Stimulated activated effector memory CD8-positive, alpha-beta T cell treated with anti-CD3 and anti-CD28 coated beads, Interleukin-12 subunit alpha, Interleukin-12 subunit beta, amount 100 ng/mL, for 72 hours (primary cell): Measurements from ENCODE around the gene ANK3.

Experiments used
- ATAC-seq: fragments of 150-1000 bp; cut with Tn5 transposase; 2 replicates; pipeline ENCODE4 v1.10.0; 2021
- DNase-seq, 2 donors: peaks; one replicate each; pipeline ENCODE4 v3.0.0; 2021 to 2022; ENCODE audit warnings: low spot score in 2 of 2
- H3K27ac Mint-ChIP-seq: one replicate; pipeline ENCODE4 v1.8.0; 2022; ENCODE audit warnings: mild to moderate bottlenecking, mixed read lengths
- H3K36me3 Mint-ChIP-seq: one replicate; pipeline ENCODE4 v1.8.0; 2022; ENCODE audit warnings: mild to moderate bottlenecking, mixed read lengths
- H3K4me1 Mint-ChIP-seq: one replicate; pipeline ENCODE4 v1.8.0; 2022; ENCODE audit warnings: mixed read lengths
- H3K4me3 Mint-ChIP-seq: one replicate; pipeline ENCODE4 v1.8.0; 2022; ENCODE audit warnings: mild to moderate bottlenecking, mixed read lengths
- H3K9me3 Mint-ChIP-seq: one replicate; pipeline ENCODE4 v1.8.0; 2022; ENCODE audit warnings: mixed read lengths

The ANK3 gene

DNA sequence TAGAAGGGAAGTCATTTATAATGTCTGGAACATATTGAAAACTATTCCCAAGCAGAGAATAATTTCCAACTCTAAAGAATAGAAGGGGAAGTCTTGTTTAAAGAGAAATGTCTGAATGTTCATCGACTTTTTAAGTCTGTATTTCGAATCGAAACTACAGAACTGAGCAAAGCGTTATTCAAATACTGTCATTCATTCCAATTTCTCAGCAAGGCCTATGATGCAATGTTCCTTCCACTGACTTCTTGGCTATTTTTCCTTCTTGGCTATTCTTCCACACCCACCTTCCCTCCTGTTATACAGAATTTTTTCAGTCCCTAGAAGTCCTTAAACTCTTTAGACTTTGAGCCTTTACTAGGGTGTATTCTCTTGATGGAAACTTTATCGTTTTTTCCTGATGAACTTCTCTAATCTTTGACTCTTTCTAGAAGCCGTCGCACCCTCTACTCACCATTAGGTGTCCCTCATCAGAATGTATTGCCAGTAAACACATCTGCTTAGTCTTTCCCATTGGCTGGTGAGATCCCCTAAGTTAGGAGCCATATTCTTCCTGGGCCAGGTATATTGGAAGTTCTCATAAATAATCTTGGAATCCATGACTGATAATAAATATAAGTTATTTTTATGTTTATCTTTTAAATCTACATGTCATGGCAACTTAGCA, 247.6 kb downstream of the ANK3 start:
- H3K4me3 Mint-ChIP-seq, result no peak overlapping the region
- DNase-seq (no peak), ATAC-seq (no peak)
- H3K9me3 Mint-ChIP-seq, result no peaks in the 10 kb centered on the region
- H3K4me1 Mint-ChIP-seq, result no peaks in the 10 kb centered on the region
- H3K27ac Mint-ChIP-seq, result no peak overlapping the region
- H3K36me3 Mint-ChIP-seq, result no peaks in the 10 kb centered on the region

DNA sequence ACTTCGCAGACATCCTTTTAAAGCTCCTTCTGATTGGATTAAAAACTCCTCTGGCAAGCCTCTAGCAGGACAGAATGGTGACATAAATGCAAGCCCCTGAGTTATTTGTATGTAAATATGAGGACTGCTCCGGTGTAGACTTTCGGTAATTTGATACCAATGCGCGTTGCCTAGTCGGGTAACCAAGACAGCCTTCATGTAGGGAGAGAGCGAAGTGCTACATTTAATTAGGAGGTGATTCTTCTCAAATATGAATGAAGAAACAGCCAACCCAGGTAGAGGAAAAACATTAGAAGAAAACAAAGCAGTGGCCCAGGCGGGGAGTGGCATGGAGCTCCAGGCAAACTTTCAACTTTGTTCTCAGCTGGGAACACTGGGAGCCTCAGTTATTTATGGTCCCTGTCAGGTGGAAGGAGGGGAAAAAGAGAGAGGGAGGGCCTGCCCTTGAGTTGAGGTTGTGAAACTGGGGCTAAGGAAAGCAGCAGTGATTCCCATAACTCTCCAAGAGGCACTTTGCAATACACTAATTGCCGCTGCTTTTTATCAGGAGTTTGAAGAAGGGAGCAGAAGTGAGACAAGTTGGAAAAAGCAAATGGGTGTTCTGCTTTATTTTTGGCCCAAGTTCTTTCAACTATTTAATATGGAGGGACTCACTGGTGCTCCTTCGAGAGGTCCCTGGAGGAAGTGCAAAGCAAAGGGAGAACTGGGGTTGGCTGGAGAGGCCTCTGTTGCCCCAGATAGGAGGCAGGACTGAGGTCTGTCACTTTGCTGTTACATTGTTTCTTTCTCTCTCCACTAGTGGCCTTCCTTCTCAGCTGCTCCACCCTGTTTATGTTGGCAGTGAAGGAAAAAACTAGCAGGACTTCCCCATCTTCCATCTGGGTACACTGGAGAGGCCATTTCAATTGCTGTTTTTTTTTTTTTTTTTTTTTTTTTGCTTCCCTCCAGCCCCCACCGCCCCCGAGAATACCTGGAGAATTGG, 248.7 kb downstream of the ANK3 start:
- DNase-seq, result no peak
- no peaks in the 10 kb centered on the region for H3K36me3 Mint-ChIP-seq
- H3K27ac Mint-ChIP-seq, result no peak overlapping the region
- no peaks in the 10 kb centered on the region for H3K9me3 Mint-ChIP-seq
- H3K4me1 Mint-ChIP-seq, result no peaks in the 10 kb centered on the region
- no peak overlapping the region for H3K4me3 Mint-ChIP-seq
- no peak for ATAC-seq

DNA sequence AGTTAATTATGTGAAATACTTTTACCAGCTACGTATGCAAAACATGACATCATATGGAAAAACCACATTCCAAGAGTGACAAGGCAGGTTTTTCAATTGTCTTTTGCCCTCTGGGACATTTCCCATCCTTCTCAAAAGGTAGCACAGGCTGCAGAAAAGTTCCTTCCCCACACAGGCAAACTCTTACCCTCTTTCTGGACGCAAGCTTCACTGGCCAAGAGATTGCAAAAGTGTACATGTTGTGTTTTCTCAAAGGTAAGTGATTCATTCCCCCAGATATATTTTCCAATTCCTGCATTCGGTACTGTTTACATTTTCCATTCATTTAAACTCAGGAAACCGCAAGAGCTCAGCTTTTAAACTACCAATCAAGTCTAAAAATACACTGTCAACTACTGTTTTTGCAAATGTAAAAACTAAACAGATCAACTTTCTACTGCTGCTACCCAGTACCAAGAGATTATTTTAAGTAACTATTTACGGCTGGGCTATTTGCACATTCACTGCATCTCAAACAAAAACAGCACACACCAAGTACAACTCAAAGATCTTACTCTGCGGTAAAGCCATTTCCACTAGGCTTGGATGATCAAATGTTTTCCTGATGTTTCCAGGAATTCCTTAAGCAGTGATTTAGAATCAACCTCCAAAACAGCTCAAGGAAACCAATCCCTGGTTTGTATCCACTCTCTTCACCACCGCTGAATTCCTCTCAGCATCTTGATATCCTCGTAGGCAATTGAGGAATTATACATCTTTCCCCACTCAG, 249.7 kb downstream of the ANK3 start:
- DNase-seq, result no peak
- no peak overlapping the region for H3K4me3 Mint-ChIP-seq
- H3K36me3 Mint-ChIP-seq, result no peaks in the 10 kb centered on the region
- peaks cover 2% of the 10 kb centered on the region for H3K4me1 Mint-ChIP-seq
- no peak overlapping the region for H3K27ac Mint-ChIP-seq
- H3K9me3 Mint-ChIP-seq, result no peaks in the 10 kb centered on the region
- no peak for ATAC-seq

DNA sequence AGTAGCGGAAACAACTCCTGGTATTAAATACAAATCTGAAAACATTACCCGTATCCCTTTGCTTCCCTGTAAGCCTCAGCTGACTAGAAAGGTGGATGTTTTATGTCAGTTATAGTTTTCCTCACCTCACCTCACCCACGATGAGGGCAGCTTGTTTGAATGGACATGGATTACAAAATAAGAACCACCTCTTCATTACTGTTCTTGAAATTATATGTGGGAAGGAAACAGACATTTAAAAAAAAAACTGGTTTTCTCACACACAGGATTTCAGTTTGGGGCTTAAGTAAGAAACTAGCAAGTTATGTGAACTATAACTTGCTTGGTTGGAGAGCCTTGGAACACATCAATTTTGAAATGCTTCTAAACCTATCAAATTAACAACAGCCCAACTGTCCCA, 250.4 kb downstream of the ANK3 start:
- no peak for ATAC-seq
- H3K4me3 Mint-ChIP-seq, result no peak overlapping the region
- no peak for DNase-seq
- peaks cover 5% of the 10 kb centered on the region for H3K4me1 Mint-ChIP-seq
- H3K36me3 Mint-ChIP-seq, result no peaks in the 10 kb centered on the region
- no peaks in the 10 kb centered on the region for H3K9me3 Mint-ChIP-seq
- no peak overlapping the region for H3K27ac Mint-ChIP-seq

DNA sequence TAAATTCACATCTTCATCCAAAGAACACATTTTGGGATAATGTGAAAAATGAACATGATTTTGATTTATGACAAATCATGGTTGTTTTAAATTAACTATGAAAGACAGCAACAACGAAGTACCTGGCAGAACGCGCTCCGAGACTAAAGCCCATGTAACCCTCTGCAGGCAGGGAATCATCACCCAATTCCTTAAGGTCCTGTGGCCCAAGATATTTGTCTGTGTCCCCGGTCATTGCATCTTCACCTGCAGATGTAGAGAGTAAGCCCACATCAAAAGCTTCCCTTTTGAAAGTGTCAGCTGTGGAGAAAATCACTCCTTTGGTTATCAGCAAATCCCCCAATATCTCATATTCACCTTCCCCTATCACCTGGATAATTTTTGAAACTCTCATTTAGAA, 250.8 kb downstream of the ANK3 start:
- DNase-seq, result no peak
- H3K4me1 Mint-ChIP-seq, result peaks cover 5% of the 10 kb centered on the region
- no peaks in the 10 kb centered on the region for H3K9me3 Mint-ChIP-seq
- no peak overlapping the region for H3K27ac Mint-ChIP-seq
- no peaks in the 10 kb centered on the region for H3K36me3 Mint-ChIP-seq
- H3K4me3 Mint-ChIP-seq, result no peak overlapping the region
- no peak for ATAC-seq

DNA sequence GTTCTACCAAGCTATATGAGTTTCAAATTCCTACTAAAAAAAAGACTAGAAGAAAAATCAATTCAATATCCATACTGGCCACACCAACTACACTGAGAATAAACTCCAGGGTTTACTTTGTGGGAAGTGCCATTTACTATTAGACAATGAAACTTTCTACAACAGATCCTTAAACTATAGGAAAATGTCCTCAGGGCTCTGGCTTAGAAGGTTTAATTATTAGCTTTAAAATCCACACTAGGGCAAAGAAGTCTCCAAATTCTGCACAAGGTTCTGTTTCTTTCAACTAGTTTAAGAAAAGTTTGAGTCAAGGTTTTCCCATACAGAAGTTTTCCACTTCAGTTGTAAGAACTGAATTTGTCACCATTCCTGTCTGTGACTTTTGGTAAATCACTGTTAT, 251.6 kb downstream of the ANK3 start:
- peaks cover 5% of the 10 kb centered on the region for H3K4me1 Mint-ChIP-seq
- H3K9me3 Mint-ChIP-seq, result no peaks in the 10 kb centered on the region
- no peak for DNase-seq
- no peak for ATAC-seq
- no peak overlapping the region for H3K27ac Mint-ChIP-seq
- H3K4me3 Mint-ChIP-seq, result no peak overlapping the region
- no peaks in the 10 kb centered on the region for H3K36me3 Mint-ChIP-seq

DNA sequence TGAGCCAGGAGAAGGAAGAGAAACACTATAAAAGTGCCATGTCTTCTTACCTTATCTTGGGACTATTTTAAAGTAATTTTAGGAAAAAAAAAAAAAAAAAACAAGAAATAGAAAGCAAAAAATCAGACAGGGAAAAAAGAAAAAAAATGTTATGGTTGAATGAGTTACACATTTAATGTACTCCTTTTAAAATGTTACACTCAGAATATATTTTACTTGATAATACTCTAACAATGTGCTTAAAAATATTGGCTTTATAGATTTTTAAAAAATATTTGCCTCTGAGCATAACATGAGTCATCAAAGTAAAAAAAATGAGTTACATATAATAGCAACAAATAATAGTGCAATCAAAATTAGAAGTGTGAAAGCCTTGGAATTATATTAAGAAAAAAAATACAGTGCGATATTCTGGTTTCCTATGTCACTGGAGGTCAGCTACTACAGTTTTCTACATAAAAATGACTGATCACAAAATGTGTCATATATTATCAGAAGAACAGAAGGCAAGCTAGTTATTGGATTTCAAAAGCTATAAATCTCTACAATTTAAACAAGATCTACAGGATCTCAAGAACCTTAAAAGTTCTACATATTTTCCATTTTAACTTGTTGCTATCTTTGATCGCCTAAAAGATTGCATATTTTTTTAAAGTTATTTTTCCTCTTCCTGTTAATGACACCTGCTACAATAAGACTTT, 252.2 kb downstream of the ANK3 start:
- peaks cover 5% of the 10 kb centered on the region for H3K4me1 Mint-ChIP-seq
- H3K27ac Mint-ChIP-seq, result no peak overlapping the region
- DNase-seq (no peak), ATAC-seq (no peak)
- H3K4me3 Mint-ChIP-seq, result no peak overlapping the region
- H3K9me3 Mint-ChIP-seq, result no peaks in the 10 kb centered on the region
- H3K36me3 Mint-ChIP-seq, result no peaks in the 10 kb centered on the region

DNA sequence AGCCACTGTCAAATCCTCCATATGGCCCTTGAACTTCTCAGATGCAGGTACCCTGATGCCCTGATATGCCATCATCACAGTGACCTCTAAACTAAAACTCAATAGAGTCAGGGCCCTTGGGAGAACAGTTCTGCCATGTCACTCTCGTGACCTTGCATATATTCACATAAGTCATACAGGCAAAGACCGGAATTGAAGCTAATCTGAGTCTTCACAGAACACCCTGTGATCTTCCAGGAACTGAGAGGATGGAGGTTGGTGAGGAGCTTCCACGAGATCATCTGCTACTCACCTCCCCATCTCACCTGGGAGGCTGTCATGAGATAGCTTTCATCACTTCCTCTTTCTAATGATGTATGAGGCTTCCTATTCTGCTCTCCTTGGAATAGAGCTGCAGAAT, 254.7 kb downstream of the ANK3 start:
- Mint-ChIP-seq H3K27ac (no peak overlapping the region), H3K36me3 (no peaks in the 10 kb centered on the region), H3K4me3 (no peak overlapping the region), H3K9me3 (no peaks in the 10 kb centered on the region), H3K4me1 (peaks cover 5% of the 10 kb centered on the region)
- ATAC-seq, result no peak
- DNase-seq, result no peak

DNA sequence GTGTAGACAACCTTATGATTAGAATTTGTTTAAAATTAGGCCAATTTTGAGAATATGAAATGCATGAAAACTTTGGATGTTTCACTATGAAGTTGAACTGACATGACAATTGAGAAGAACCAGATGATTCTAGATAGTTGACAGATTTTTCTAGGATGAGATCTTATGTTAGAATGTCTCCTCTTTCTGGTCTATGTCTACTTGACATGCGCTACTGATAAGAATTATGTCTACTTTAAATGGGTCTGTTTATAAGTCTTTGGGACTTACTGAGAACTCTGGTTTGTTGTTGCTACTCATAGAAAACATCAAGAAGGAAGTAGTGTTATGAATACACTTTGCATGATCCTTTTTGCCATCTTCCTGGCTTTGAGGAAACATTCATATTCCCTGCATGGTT, 255.1 kb downstream of the ANK3 start:
- no peak overlapping the region for H3K27ac Mint-ChIP-seq
- peaks cover 5% of the 10 kb centered on the region for H3K4me1 Mint-ChIP-seq
- no peak overlapping the region for H3K4me3 Mint-ChIP-seq
- DNase-seq (no peak), ATAC-seq (no peak)
- H3K36me3 Mint-ChIP-seq, result no peaks in the 10 kb centered on the region
- H3K9me3 Mint-ChIP-seq, result no peaks in the 10 kb centered on the region

DNA sequence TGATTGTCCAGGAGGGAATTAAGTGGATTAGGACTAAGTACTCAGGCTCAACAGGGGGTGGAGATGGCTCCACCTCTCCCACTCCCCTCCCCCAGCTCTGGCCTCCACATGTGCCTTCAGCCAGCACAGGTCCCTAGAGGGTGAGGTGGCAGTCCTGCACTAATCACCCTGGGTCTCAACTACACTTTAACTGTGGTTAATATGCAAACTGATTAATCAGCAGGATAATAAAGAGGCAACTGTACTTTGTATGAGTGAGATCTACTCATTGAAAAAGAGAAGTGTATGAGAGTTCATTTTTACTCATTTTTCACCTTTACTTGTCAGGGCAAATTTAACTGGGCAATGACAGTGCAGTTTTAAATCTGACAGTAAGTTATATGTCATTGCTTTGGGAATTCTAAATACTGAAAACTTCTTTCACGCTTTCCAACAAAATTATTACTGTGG, 259.5 kb downstream of the ANK3 start:
- no peak for DNase-seq
- H3K4me1 Mint-ChIP-seq, result peaks cover 4% of the 10 kb centered on the region
- no peak overlapping the region for H3K4me3 Mint-ChIP-seq
- H3K36me3 Mint-ChIP-seq, result no peaks in the 10 kb centered on the region
- H3K27ac Mint-ChIP-seq, result no peak overlapping the region
- H3K9me3 Mint-ChIP-seq, result no peaks in the 10 kb centered on the region
- peak; percentile 32 for ATAC-seq

DNA sequence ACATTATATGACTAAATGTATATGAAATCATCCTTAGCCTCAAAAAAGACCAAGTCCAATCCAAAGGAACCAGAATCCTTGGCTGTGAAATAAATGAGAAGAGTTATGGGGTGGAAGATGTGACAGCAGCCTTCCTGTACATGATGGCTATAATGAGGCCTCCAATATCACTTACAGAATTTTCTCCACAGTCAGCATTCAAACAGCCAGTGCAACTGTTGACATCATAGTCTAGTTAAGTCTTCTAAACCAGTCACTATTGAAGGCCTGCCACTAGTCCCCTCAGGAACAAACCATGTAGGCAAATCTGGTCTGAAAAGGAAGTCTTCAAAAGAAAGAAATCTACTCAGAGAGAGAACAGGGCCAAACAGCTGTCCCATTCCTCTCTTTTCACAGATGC, 263.8 kb downstream of the ANK3 start:
- Mint-ChIP-seq H3K9me3 (no peaks in the 10 kb centered on the region), H3K4me1 (no peaks in the 10 kb centered on the region), H3K36me3 (no peaks in the 10 kb centered on the region), H3K4me3 (no peak overlapping the region), H3K27ac (no peak overlapping the region)
- no peak for DNase-seq
- no peak for ATAC-seq

DNA sequence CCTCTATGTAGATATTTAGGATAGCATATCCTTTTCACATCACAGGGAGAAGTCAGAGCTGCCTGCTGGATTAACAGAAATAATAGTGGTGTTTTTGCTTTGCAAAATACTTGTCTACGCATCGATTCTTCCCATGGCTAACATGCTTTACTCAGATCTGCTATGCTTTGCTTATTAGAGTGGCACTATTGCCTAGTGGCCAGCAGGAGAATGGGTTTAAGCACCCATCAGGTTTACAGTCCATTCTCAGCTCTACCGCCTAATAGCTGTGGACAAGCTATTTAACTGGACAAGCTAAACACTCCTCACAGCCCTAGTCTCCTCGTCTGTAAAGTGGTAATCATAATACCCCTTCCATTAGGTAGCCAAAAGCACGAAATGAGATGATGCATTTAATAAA, 265.1 kb downstream of the ANK3 start:
- DNase-seq, result no peak
- ATAC-seq, result no peak
- Mint-ChIP-seq H3K4me3 (no peak overlapping the region), H3K27ac (no peak overlapping the region), H3K4me1 (no peaks in the 10 kb centered on the region), H3K36me3 (no peaks in the 10 kb centered on the region), H3K9me3 (no peaks in the 10 kb centered on the region)

DNA sequence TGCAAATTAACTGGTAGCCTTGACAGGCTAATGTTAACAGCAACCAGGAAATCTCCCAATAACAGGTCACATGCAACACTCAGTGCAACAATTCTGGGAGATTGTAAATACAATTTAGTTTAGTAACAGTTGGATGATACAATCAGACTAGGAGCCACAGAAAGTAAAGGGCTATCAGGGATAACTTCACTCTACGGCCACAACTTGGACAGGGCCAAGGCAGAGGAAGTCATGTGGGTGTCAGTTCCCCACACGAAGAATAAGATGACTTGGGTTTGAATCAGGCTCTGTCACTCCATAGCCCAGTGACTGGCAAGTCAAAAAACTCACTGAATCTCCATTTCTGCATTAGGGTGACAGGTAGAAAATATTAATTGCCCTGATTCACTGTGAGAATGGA, 266.0 kb downstream of the ANK3 start:
- H3K4me1 Mint-ChIP-seq, result no peaks in the 10 kb centered on the region
- no peak overlapping the region for H3K4me3 Mint-ChIP-seq
- peak overlapping the region; percentile 39 for H3K27ac Mint-ChIP-seq
- H3K36me3 Mint-ChIP-seq, result no peaks in the 10 kb centered on the region
- no peaks in the 10 kb centered on the region for H3K9me3 Mint-ChIP-seq
- no peak for ATAC-seq
- DNase-seq, result no peak

DNA sequence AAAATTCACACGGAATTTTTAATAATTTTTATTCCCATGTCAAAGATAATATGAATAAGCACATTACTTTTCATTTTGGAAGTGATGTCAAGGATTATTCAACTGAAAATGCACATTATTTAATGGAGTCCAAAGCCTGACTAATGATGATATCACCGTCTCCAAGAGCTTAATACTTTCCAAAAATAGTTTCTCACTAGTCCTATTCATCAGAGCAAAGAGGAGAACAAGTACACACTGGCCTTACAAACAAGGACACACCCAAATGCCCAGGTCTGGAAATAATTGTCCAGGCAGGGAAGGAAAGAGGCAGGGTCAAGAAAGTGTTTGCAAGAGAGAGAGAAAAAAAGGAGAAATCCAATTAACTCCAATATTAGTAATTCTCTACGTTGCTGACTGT, 266.5 kb downstream of the ANK3 start:
- ATAC-seq, result no peak
- no peak for DNase-seq
- no peaks in the 10 kb centered on the region for H3K9me3 Mint-ChIP-seq
- H3K4me1 Mint-ChIP-seq, result no peaks in the 10 kb centered on the region
- no peaks in the 10 kb centered on the region for H3K36me3 Mint-ChIP-seq
- H3K4me3 Mint-ChIP-seq, result no peak overlapping the region
- H3K27ac Mint-ChIP-seq, result peak overlapping the region; percentile 39

DNA sequence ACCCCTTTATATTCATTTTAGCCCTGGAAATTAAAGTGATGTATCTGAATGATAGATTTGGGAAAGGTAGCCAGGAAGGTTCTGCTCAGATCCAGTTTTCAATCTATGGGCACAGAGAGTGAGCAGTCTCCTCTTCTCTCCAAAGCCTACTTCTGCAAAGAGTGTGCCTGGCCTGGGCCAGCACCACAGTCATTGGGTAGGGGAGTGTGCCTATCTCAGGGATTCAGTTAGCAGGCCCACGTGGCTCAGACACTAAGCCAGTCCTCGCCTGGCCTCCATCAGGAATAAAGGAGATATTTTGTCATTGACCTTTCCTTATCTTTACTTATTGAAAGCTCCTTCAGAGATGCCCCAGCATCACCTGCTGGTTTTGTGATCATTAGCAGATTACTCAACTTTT, 267.5 kb downstream of the ANK3 start:
- Mint-ChIP-seq H3K9me3 (no peaks in the 10 kb centered on the region), H3K36me3 (no peaks in the 10 kb centered on the region), H3K4me1 (no peaks in the 10 kb centered on the region), H3K4me3 (no peak overlapping the region), H3K27ac (no peak overlapping the region)
- ATAC-seq (no peak), DNase-seq (no peak)
